Measurements from ENCODE around the gene REPS1. TPM values are rescaled to one million over a fixed set of nuclear protein-coding genes. Genes with fewer than 3 reads are reported as not detected.

Gene REPS1
- total RNA-seq, 4 donors from 2014 or later, result 44.5 to 187 (median 70.4) TPM

DNA sequence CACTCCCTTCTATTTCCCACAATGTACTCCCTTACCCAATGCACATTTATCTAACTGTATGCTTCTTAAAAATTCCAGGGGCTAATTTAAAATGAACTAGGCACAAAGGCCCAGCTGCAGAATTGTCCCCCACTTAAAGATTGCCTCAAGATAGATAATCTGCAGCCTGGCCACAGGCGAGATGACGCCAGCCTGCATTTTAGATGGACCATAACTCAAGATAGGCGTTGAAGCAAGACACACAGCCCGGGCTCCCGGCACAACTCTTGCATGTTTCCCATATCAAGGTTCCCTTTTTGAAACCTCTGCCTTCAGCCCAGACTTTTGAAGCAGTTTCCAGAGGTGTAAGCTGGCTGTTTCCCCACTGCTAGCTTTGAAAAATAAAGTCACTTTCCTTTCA lies 3.2 kb upstream of the REPS1 start:
- 82% methylated on average over 5 of the region's 5 CpGs for WGBS
- peaks cover 12% of the 10 kb centered on the region for H3K4me1 ChIP-seq
- no peak for DNase-seq (ENCODE audit: low spot score in 2 of 2)
- no peaks in the 10 kb centered on the region for H3K27me3 ChIP-seq
- H3K9me3 ChIP-seq, result no peaks in the 10 kb centered on the region
- H3K27ac ChIP-seq, result no peak overlapping the region
- H3K36me3 ChIP-seq, result no peaks in the 10 kb centered on the region
- TF ChIP-seq POLR2A (IDR thresholded peaks at IDR 0.05) (no peak), POLR2AphosphoS5 (IDR thresholded peaks at IDR 0.05) (no peak), EP300 (IDR thresholded peaks at IDR 0.05) (no peak)
- TF ChIP-seq, protein P1, sequence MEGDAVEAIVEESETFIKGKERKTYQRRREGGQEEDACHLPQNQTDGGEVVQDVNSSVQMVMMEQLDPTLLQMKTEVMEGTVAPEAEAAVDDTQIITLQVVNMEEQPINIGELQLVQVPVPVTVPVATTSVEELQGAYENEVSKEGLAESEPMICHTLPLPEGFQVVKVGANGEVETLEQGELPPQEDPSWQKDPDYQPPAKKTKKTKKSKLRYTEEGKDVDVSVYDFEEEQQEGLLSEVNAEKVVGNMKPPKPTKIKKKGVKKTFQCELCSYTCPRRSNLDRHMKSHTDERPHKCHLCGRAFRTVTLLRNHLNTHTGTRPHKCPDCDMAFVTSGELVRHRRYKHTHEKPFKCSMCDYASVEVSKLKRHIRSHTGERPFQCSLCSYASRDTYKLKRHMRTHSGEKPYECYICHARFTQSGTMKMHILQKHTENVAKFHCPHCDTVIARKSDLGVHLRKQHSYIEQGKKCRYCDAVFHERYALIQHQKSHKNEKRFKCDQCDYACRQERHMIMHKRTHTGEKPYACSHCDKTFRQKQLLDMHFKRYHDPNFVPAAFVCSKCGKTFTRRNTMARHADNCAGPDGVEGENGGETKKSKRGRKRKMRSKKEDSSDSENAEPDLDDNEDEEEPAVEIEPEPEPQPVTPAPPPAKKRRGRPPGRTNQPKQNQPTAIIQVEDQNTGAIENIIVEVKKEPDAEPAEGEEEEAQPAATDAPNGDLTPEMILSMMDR (IDR thresholded peaks at IDR 0.05), result no peak
- no peak overlapping the region for H3K4me3 ChIP-seq

- DNase-seq (ENCODE audit: low spot score in 2 of 2), result no peak
- WGBS, result 91% methylated on average over 5 of the region's 5 CpGs
- no peak for TF ChIP-seq POLR2A (IDR thresholded peaks at IDR 0.05)
- TF ChIP-seq POLR2AphosphoS5 (IDR thresholded peaks at IDR 0.05), result no peak
- TF ChIP-seq EP300 (IDR thresholded peaks at IDR 0.05), result no peak
- TF ChIP-seq, protein P1 (IDR thresholded peaks at IDR 0.05), result no peak
- H3K4me1 ChIP-seq, result peaks cover 29% of the 10 kb centered on the region
- H3K27ac ChIP-seq, result no peak overlapping the region
- no peak overlapping the region for H3K4me3 ChIP-seq
- H3K9me3 ChIP-seq, result no peaks in the 10 kb centered on the region
- no peaks in the 10 kb centered on the region for H3K36me3 ChIP-seq
- H3K27me3 ChIP-seq, result no peaks in the 10 kb centered on the region
Observed at GRCh38 chr6:138989098-138989983, 1.3 kb upstream of the REPS1 start.

DNA sequence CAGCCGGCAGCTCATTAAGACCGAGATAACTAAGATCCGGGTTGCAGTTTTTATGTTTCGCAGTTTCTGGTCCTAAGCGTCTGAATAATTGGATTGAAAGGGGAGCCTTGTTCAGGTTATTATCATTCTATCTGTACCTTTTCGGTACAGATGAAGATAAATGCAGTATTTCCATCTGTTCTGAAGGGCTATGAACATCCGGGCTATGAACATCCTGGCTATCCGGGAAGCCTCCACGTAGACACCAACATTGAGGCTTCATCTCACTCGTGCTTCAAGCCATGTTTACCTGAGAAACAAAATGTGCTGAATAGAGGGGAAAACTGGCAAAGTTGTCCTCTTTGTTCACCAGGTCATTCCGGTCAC lies 399 bp upstream of the REPS1 start:
- no peaks in the 10 kb centered on the region for H3K9me3 ChIP-seq
- no peak for DNase-seq (ENCODE audit: low spot score in 2 of 2)
- H3K36me3 ChIP-seq, result no peaks in the 10 kb centered on the region
- H3K27ac ChIP-seq, result peak overlapping the region; percentile 94
- peaks cover 32% of the 10 kb centered on the region for H3K4me1 ChIP-seq
- WGBS, result 9% methylated on average over 11 of the region's 11 CpGs
- H3K4me3 ChIP-seq, result peak overlapping the region; percentile 90
- no peaks in the 10 kb centered on the region for H3K27me3 ChIP-seq
- TF ChIP-seq EP300 (IDR thresholded peaks at IDR 0.05), result no peak
- no peak for TF ChIP-seq POLR2AphosphoS5 (IDR thresholded peaks at IDR 0.05)
- TF ChIP-seq, protein P1 (IDR thresholded peaks at IDR 0.05), result no peak
- no peak for TF ChIP-seq POLR2A (IDR thresholded peaks at IDR 0.05)

GRCh38 chr6:138987080-138987642 lies 892 bp downstream of the REPS1 start:
- Histone ChIP-seq H3K27ac (peak overlapping the region; percentile 94), H3K36me3 (no peaks in the 10 kb centered on the region), H3K9me3 (no peaks in the 10 kb centered on the region), H3K4me1 (peaks cover 38% of the 10 kb centered on the region), H3K4me3 (peak overlapping the region; percentile 90), H3K27me3 (no peaks in the 10 kb centered on the region)
- DNase-seq (ENCODE audit: low spot score in 2 of 2), result peak in 1 of 2 donors; percentile 74
- whole genome bisulfite sequencing, result under 1% methylated on average over 9 of the region's 35 CpGs
- TF ChIP-seq POLR2AphosphoS5 (IDR thresholded peaks at IDR 0.05), result no peak

DNA sequence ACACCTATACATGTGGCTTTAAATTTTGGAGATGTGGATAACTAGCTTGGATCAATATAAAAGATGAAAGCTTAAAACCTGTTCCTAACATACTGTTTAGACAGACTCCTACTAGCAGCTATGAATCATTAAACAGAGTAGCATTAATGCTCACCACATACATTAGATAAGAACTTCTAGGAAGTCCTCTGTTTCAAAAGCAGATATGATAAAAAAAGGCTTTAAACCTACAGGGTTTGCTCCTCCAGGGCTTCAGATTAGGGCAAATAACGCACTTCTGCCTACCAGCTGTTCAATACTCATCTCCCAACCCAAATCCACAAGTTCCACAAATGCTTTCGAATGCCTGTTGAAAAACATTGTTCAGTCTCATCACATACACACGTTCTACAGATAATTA lies 1.5 kb downstream of the REPS1 start:
- peaks cover 44% of the 10 kb centered on the region for H3K4me1 ChIP-seq
- TF ChIP-seq POLR2A (IDR thresholded peaks at IDR 0.05), result no peak
- TF ChIP-seq EP300 (IDR thresholded peaks at IDR 0.05), result no peak
- TF ChIP-seq, protein P1 (IDR thresholded peaks at IDR 0.05), result no peak
- TF ChIP-seq POLR2AphosphoS5 (IDR thresholded peaks at IDR 0.05), result no peak
- H3K36me3 ChIP-seq, result no peaks in the 10 kb centered on the region
- H3K27me3 ChIP-seq, result no peaks in the 10 kb centered on the region
- H3K27ac ChIP-seq, result peak overlapping the region; percentile 94
- no peaks in the 10 kb centered on the region for H3K9me3 ChIP-seq
- no peak for DNase-seq (ENCODE audit: low spot score in 2 of 2)
- WGBS, result 4% methylated on average over 3 of the region's 3 CpGs
- H3K4me3 ChIP-seq, result peak overlapping the region; percentile 90
